ENCODE results near the gene PPIF.

- TF ChIP-seq CTCF (IDR thresholded peaks at IDR 0.05) (no peak), POLR2A (IDR thresholded peaks at IDR 0.05) (no peak)
Measured at GRCh38 chr10:79393924-79394610, 46.8 kb downstream of the PPIF start.
